HG02852 (cell line): ENCODE measurements around the gene GTF2H4.
A peak's percentile ranks its signal among the peaks of the same experiment; 100 is the strongest.

Experiments used
- ATAC-seq: cut with Tn5 transposase; IDR thresholded peaks from one replicate; pipeline ENCODE4 v1.9.1; 2021; ENCODE audit warnings: mild to moderate bottlenecking, moderate library complexity; ENCODE audit not compliant: unreplicated experiment

GTF2H4 gene

DNA sequence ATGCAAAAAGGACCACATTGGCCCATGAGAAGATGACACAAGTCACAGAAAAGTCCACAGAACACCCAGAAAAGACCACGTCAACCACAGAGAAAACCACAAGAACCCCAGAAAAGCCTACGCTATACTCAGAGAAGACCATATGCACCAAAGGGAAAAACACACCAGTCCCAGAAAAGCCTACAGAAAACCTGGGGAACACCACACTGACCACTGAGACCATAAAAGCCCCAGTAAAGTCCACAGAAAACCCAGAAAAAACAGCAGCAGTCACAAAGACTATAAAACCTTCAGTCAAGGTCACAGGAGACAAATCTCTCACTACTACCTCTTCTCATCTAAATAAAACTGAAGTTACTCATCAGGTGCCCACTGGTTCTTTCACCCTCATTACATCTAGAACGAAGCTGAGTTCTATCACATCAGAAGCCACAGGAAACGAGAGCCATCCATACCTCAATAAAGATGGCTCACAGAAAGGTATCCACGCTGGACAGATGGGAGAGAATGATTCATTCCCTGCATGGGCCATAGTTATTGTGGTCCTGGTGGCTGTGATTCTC is 44.0 kb downstream of the GTF2H4 start:
- ATAC-seq = no peak

DNA sequence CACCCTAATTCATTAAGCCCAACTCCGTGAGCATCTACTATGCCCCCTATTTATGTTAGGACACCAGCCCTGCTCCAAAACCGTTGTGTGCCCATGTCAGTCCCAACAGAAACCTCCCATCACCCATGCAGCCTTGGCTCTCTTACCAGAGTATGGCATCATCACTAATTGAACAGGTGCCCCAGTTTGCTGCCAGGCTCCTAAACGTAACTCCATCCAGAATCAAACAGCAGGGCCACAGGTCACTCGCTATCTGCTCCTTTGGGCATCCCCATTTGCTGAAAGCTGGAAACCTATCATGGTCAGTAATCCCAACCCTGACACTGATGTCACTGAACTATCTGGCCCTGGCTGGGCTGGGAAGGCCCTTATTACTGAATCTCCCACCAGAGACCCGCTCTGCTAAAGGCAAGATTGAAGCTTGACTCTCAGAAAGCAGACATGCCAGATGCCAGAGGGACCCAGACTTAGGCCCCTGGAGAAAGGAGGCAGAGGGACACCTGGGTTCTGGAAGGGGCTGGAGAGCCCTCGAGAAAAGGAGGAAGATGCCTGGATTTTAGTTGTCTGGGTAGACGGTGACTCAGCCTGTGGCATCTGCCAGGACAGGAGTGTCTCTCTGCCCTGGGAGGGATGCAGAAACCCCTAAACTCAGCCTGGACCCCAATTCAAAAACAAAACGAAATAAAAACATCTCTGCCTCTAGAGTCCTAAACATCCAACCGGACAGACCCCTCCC is 46.8 kb downstream of the GTF2H4 start:
- ATAC-seq = no peak

DNA sequence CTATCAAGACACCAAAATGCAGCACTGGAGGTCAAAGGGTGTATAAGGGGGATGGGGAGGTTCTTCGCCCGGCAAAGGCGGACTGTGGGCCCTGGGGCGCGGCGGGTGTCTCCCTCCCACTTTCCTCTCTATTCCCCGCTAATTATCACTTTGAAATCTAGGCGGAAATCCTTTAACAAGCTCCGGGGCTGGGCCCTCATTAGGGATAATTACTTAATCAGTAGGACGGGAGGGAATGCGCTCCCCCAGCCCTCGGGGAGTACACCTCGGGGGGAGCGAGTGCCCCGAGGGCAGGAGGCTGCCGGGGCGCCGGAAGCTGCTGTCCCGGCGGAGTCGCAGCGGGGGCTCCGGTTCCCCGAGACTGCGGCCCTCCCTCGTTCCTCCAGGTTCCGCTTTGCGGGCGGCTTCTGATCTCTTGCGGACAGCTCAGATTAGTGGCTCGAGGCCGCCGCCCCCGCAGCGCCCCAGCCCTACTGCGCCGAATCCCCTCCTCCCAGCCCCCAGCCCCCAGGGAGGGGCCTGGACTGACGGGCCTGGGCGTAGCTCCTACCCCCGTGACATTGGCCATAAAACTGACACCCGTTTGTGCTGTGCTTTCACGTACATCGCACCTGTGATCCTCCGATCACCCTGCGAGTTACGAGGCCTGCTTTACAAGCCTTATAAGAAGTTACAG is 47.5 kb downstream of the GTF2H4 start:
- peak; percentile 59 for ATAC-seq

DNA sequence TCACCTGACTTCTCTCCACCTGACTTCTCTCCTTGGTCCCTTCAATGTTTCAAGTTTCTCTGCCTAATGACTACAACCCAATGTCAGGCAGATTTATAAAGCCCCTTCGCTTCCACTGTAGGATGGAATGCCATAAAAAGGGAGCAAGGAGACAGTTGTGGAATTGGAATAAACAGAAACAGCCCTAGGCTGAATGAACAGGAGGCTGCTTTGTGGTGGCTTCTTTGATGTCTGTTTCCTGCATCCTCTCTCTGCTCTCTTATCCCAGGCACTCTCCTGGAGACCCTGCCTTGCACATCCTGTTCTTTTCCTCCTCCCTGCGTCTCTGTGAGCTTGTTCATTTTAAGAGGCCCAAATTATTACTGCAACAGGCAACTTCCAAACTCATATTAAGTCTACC is 49.7 kb downstream of the GTF2H4 start:
- ATAC-seq = no peak

DNA sequence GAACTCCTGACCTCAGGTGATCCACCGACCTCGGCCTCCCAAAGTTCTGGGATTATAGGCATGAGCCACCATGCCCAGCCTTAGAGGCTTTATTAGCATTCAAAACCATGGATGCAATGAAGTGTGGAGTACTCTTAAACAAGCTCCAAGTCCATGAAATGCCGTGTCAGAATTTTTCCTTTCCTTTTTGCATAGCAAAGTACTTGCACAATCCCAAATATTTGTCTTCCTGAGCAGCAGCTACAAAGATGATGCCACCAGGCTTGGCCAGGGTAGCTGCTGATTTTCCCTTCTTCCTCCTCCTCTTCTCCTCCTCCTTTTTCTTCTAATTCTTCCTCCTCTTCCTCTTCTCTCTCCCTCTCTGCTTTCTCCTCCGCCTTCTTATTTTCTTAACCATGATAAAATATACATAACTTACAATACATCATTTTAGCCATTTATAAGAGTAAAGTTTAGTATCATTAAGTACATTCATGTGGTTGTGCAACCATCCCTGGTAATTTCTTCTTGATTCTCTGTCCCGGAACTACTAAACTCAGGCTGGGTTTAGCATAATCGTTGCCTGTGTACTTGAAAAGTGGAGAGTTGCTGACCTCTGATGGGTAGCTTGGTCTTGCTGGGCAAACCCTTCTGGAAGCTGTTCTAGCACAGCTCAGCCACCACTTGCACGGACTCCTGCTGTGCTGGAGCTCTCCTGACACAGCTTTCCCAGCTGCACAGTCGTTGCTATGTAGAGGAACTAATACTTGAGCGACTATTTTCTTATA is 53.1 kb downstream of the GTF2H4 start:
- ATAC-seq = no peak

DNA sequence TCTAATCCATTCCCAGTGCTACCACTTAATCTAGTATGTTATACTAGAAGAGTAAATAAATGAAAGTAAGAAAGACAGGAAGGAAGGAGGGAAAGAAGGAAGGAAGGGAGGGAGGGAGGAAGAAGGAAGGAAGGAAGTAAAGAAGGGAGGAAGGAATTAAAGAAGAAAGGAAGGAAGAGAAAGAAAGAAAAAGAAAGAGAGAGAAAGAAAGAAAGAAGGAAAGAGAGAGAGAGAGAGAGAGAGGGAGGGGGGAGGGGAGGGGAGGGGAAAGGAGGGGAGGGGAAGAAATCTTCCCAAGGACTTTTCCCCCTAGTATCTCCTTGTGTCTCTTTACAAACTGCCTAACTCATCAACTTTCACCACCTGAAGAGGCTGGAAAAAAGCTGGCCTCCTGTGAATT is 54.7 kb downstream of the GTF2H4 start:
- ATAC-seq = no peak

DNA sequence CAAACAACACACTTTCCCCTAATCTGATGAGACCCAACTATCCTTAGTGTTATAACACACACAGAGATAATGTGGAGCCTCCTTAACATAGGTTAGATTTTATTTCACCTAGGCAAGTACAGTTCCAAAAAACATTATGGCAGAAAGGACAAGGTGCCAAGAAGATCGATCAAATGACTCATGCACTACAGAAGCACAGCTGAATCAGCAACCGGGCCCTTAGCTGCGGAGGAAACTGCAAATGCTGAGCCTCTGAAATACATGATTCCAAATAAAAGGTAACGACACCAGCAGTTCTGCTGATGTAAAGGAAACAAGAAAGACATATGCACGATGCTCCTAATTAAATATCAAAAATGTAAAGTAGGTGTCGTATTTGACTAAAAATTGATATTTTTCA is 55.6 kb downstream of the GTF2H4 start:
- ATAC-seq = no peak
